ENCODE data around the gene SDK1. TPM values are rescaled to one million over a fixed set of nuclear protein-coding genes. Genes with fewer than 3 reads are reported as not detected.
A peak's percentile ranks its signal among the peaks of the same experiment; 100 is the strongest.

SDK1 gene
- total RNA-seq, 2 donors from 2014 or later: 1.3 to 2.6 TPM

DNA sequence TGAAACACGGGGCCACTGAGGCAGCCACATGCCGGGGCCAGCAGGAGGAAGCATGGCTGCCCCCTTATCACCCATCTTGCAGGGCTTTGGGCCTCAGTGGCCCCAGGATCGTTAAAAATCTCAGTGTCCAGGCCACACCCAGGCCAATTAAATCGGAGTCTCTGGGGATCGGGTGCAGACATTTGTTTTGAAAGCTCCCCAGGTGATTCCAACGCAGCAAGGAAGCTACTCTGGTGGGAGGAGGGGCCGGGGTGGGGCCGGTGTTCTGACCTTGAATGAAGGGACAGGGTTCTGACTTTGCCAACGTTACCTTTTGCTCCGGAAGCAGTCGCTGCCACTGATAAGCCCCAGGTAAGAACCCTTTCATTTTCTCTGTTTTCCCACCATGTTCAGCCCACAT lies 968.7 kb downstream of the SDK1 start:
- DNase-seq: peak; percentile 2
- Histone ChIP-seq H3K4me3 (no peak overlapping the region), H3K36me3 (no peaks in the 10 kb centered on the region), H3K27me3 (no peaks in the 10 kb centered on the region), H3K4me1 (no peaks in the 10 kb centered on the region), H3K9ac (ENCODE audit: low read depth in 2 of 2, low read length in 2 of 2) (no peak overlapping the region), H3K27ac (no peak overlapping the region), H3K9me3 (no peaks in the 10 kb centered on the region)
- TF ChIP-seq, protein P1, sequence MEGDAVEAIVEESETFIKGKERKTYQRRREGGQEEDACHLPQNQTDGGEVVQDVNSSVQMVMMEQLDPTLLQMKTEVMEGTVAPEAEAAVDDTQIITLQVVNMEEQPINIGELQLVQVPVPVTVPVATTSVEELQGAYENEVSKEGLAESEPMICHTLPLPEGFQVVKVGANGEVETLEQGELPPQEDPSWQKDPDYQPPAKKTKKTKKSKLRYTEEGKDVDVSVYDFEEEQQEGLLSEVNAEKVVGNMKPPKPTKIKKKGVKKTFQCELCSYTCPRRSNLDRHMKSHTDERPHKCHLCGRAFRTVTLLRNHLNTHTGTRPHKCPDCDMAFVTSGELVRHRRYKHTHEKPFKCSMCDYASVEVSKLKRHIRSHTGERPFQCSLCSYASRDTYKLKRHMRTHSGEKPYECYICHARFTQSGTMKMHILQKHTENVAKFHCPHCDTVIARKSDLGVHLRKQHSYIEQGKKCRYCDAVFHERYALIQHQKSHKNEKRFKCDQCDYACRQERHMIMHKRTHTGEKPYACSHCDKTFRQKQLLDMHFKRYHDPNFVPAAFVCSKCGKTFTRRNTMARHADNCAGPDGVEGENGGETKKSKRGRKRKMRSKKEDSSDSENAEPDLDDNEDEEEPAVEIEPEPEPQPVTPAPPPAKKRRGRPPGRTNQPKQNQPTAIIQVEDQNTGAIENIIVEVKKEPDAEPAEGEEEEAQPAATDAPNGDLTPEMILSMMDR (IDR thresholded peaks at IDR 0.05): no peak
- intact Hi-C loops (cut with DNase I): no loop called here

DNA sequence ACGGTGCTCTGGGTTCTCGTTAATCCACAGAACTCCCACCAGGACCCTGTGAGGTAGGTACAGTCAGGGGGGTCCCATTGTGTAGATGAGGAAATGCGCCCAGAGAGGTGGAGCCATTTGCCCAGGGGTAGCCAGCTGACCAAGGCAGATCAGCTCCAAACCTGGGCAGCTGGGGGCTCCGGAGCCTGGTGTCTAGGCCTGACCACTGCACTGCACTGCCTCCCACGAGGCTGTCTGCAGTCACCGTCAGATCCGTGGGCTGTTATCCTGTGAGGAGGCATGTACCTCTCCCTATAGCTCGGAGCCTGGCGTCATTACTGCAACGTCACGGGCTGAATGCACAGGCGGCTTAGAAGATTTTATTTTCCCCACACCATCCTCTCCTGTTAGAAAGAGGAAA lies 969.2 kb downstream of the SDK1 start:
- Histone ChIP-seq H3K36me3 (no peaks in the 10 kb centered on the region), H3K4me1 (no peaks in the 10 kb centered on the region), H3K4me3 (no peak overlapping the region), H3K9me3 (no peaks in the 10 kb centered on the region), H3K27me3 (no peaks in the 10 kb centered on the region), H3K27ac (no peak overlapping the region), H3K9ac (ENCODE audit: low read depth in 2 of 2, low read length in 2 of 2) (no peak overlapping the region)
- intact Hi-C loops (cut with DNase I): no loop called here
- DNase-seq: peak; percentile 11
- TF ChIP-seq, protein P1 (IDR thresholded peaks at IDR 0.05): no peak

DNA sequence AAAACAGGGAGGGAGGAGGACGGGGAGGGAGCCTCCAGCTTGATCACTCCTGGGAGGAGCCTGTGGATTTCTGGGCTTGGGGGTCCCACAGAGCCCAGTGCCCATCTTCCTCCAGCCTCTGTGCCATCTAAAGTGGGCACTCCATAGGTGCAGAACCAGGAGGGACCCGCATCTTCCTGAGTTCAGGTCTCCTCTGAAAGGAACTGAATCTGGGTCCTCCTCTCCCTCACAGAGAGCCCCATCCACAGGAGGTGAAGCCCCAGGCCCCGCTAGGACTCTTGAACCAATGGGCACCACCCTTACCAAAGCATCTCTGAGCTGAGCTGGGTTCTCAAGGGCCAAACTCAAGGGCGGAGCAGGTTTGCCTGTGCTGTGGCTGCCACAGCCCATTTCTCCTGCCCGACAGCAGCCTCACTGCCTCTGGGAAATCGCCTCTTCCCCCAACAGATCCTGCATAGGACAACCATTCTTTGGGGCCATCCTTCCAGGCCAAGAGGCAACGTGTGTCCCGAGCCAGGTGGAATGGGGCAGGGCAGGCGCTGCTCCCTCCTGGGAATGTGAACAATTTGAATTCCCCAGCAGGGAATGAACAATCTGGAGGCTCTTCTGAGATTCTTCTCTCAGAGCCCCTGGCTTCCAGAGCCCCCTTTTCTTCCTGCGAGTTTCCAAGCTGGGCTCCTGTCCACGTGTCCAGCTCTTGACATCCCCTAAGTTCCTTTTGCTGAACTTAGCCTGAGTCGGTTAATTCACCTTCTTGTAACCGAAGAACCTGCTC lies 970.1 kb downstream of the SDK1 start:
- H3K36me3 ChIP-seq: no peaks in the 10 kb centered on the region
- TF ChIP-seq, protein P1 (IDR thresholded peaks at IDR 0.05): no peak
- H3K9ac ChIP-seq (ENCODE audit: low read depth in 2 of 2, low read length in 2 of 2): no peak overlapping the region
- H3K4me1 ChIP-seq: no peaks in the 10 kb centered on the region
- no peak overlapping the region for H3K27ac ChIP-seq
- peak; percentile 2 for DNase-seq
- H3K27me3 ChIP-seq: no peaks in the 10 kb centered on the region
- no peaks in the 10 kb centered on the region for H3K9me3 ChIP-seq
- intact Hi-C loops (cut with DNase I): no loop called here
- H3K4me3 ChIP-seq: no peak overlapping the region

DNA sequence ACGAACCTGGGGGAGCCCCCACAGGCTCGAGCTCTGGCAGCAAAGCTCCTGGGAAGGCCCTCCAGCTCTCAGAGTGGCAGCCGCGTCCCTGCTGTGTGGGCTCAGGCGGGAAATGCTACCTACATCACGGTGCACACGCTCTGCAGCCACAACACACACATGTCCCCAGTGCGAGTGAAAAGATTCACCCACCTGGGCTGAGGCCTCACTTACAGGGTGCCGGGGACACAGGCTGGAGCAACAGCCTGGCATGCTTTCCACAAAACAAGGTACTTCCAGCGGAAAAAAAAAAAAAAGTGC lies 970.6 kb downstream of the SDK1 start:
- TF ChIP-seq, protein P1 (IDR thresholded peaks at IDR 0.05): no peak
- no peak for DNase-seq

DNA sequence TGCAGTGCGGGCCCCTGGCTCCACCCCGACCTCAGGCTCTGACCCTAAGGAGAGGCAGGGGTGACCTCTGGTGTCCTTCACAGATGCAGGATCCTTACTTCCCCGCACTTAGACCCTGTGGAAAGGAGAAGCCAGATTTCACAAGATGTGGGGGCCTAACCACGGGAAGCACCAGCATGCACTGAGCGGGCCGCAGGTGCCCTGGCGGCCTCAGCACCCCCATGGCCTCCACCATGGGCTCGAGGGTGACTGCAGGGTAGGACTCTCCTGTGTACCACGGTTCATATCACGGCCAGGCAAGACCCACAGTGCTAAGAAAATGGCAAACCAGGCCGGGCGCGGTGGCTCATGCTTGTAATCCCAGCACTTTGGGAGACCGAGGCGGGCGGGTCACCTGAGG lies 971.1 kb downstream of the SDK1 start:
- Histone ChIP-seq H3K27me3 (no peaks in the 10 kb centered on the region), H3K27ac (no peak overlapping the region), H3K9ac (ENCODE audit: low read depth in 2 of 2, low read length in 2 of 2) (no peak overlapping the region), H3K9me3 (no peaks in the 10 kb centered on the region), H3K4me3 (no peak overlapping the region), H3K36me3 (no peaks in the 10 kb centered on the region), H3K4me1 (no peaks in the 10 kb centered on the region)
- TF ChIP-seq, protein P1 (IDR thresholded peaks at IDR 0.05): no peak
- intact Hi-C loops (cut with DNase I): no loop called here
- no peak for DNase-seq

More for the DNA sequence above, 970.6 kb downstream of the SDK1 start:
- H3K4me3 ChIP-seq: no peak overlapping the region
- intact Hi-C loops (cut with DNase I): no loop called here
- no peak overlapping the region for H3K27ac ChIP-seq
- no peaks in the 10 kb centered on the region for H3K4me1 ChIP-seq
- H3K9me3 ChIP-seq: no peaks in the 10 kb centered on the region
- no peaks in the 10 kb centered on the region for H3K36me3 ChIP-seq
- H3K27me3 ChIP-seq: no peaks in the 10 kb centered on the region
- no peak overlapping the region for H3K9ac ChIP-seq (ENCODE audit: low read depth in 2 of 2, low read length in 2 of 2)

All from colonic mucosa (tissue), 4 donors.